ENCODE data around the gene TMEM187. TPM values are rescaled to one million over a fixed set of nuclear protein-coding genes. Genes with fewer than 3 reads are reported as not detected.
A peak's percentile ranks its signal among the peaks of the same experiment; 100 is the strongest.

TMEM187 gene
- total RNA-seq, 1 donor: 6.9 TPM

- Histone ChIP-seq H3K9me3 (ENCODE audit: low read depth, low read length) (no peaks in the 10 kb centered on the region), H3K27ac (ENCODE audit: low read depth, low read length) (no peak overlapping the region), H3K4me2 (ENCODE audit: insufficient read depth, low read length) (no peak overlapping the region), H3K36me3 (ENCODE audit: insufficient read depth, low read length) (peaks cover 33% of the 10 kb centered on the region), H2AFZ (ENCODE audit: low read length) (no peak overlapping the region), H3K79me2 (ENCODE audit: insufficient read depth, low read length) (peaks cover 2% of the 10 kb centered on the region), H3K4me3 (ENCODE audit: insufficient read depth, low read length) (no peak overlapping the region), H3K4me1 (ENCODE audit: insufficient read depth, low read length) (no peaks in the 10 kb centered on the region), H4K20me1 (ENCODE audit: insufficient read depth, low read length) (peaks cover under 1% of the 10 kb centered on the region), H3K27me3 (ENCODE audit: insufficient read depth, low read length) (peaks cover 9% of the 10 kb centered on the region)
- TF ChIP-seq CTCF (IDR thresholded peaks at IDR 0.05; ENCODE audit: extremely low read depth, low read depth, low read length): no peak
- DNase-seq (ENCODE audit: insufficient read length, low spot score, missing footprints): peak; percentile 35
Observed at GRCh38 chrX:154008521-154008920, 36.0 kb downstream of the TMEM187 start.

- DNase-seq (ENCODE audit: insufficient read length, low spot score, missing footprints): peak; percentile 72
- no peaks in the 10 kb centered on the region for H3K9me3 ChIP-seq (ENCODE audit: low read depth, low read length)
- no peak overlapping the region for H2AFZ ChIP-seq (ENCODE audit: low read length)
- TF ChIP-seq CTCF (IDR thresholded peaks at IDR 0.05; ENCODE audit: extremely low read depth, low read depth, low read length): no peak
- peaks cover 2% of the 10 kb centered on the region for H3K79me2 ChIP-seq (ENCODE audit: insufficient read depth, low read length)
- H4K20me1 ChIP-seq (ENCODE audit: insufficient read depth, low read length): peaks cover 5% of the 10 kb centered on the region
- no peaks in the 10 kb centered on the region for H3K4me1 ChIP-seq (ENCODE audit: insufficient read depth, low read length)
- H3K27me3 ChIP-seq (ENCODE audit: insufficient read depth, low read length): no peaks in the 10 kb centered on the region
- H3K27ac ChIP-seq (ENCODE audit: low read depth, low read length): no peak overlapping the region
- H3K4me2 ChIP-seq (ENCODE audit: insufficient read depth, low read length): no peak overlapping the region
- peaks cover 40% of the 10 kb centered on the region for H3K36me3 ChIP-seq (ENCODE audit: insufficient read depth, low read length)
- no peak overlapping the region for H3K4me3 ChIP-seq (ENCODE audit: insufficient read depth, low read length)
Observed at GRCh38 chrX:154010330-154011087, 38.0 kb downstream of the TMEM187 start.

GRCh38 chrX:154011376-154012335, 39.1 kb downstream of the TMEM187 start:
- Histone ChIP-seq H3K36me3 (ENCODE audit: insufficient read depth, low read length) (peaks cover 49% of the 10 kb centered on the region), H3K9me3 (ENCODE audit: low read depth, low read length) (no peaks in the 10 kb centered on the region), H3K4me1 (ENCODE audit: insufficient read depth, low read length) (no peaks in the 10 kb centered on the region), H3K4me2 (ENCODE audit: insufficient read depth, low read length) (no peak overlapping the region), H3K27ac (ENCODE audit: low read depth, low read length) (no peak overlapping the region), H4K20me1 (ENCODE audit: insufficient read depth, low read length) (peaks cover 5% of the 10 kb centered on the region), H3K79me2 (ENCODE audit: insufficient read depth, low read length) (peaks cover 13% of the 10 kb centered on the region), H3K27me3 (ENCODE audit: insufficient read depth, low read length) (no peaks in the 10 kb centered on the region), H2AFZ (ENCODE audit: low read length) (no peak overlapping the region), H3K4me3 (ENCODE audit: insufficient read depth, low read length) (no peak overlapping the region)
- peak; percentile 73 for DNase-seq (ENCODE audit: insufficient read length, low spot score, missing footprints)
- TF ChIP-seq CTCF (IDR thresholded peaks at IDR 0.05; ENCODE audit: extremely low read depth, low read depth, low read length): no peak

Measured in osteoblast (primary cell).